NCI-H510A (cell line): ENCODE results near the gene BPIFB3.
"Not testable (repeated sequence)": the region's sequence is repeated elsewhere in the genome, so short reads cannot be mapped to it uniquely, and the experiment has no call there.

ENCODE experiments used
- DNase-seq: peaks from one replicate; lab custom pipeline; 2025; lab: John Stamatoyannopoulos, UW

BPIFB3 gene

GRCh38 chr20:33120934-33121333 is 67.2 kb downstream of the BPIFB3 start:
- DNase-seq: no peak

- not testable (repeated sequence) for DNase-seq
These were observed 68.6 kb downstream of the BPIFB3 start for GRCh38 chr20:33122297-33122696.
